LNCaP clone FGC (cell line): ENCODE measurements around the gene UFSP1.

Experiments used
- DNase-seq: peaks from one replicate; pipeline ENCODE4 v3.0.0-alpha.2; 2011; ENCODE audit warnings: low read depth
- H3K4me3 ChIP-seq: 2 replicates; pipeline ENCODE4 v1.5.1; 2011; ENCODE audit warnings: mild to moderate bottlenecking, low read depth, low read length, control low read depth
- TF ChIP-seq, protein P1 (sequence below): IDR thresholded peaks from 2 replicates; pipeline ENCODE4 v1.5.1; 2012; ENCODE audit warnings: mild to moderate bottlenecking; ENCODE audit not compliant: control insufficient read depth, insufficient read depth; ENCODE audit errors: extremely low read depth

The UFSP1 gene

DNA sequence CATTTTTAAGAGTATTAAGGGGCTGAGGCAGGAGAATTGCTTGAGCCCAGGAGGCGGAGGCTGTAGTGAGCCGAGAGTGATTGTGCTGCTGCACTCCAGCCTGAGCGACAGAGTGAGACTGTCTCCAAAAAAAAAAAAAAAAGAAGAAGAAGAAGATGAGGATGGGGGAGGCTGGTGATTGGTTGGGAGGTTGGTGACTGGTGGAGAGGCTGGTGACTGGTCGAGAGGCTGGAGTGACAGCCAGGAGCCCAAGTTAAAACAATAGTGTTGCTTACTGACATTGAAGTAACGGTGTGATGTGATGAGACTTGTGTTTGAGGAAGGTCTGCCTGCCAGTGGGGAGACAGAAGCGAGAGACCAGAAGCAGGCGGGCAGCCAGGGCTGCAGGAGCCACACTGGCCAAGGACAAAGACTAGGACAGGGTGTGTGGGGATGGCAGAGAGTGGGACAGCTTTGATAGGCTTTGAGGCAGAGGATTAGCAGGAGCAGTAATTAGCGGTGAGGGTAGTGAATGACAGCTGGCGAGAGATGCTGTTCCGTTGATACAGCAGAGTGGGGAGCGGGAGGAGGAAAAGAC lies 9.7 kb downstream of the UFSP1 start:
- TF ChIP-seq, protein P1, sequence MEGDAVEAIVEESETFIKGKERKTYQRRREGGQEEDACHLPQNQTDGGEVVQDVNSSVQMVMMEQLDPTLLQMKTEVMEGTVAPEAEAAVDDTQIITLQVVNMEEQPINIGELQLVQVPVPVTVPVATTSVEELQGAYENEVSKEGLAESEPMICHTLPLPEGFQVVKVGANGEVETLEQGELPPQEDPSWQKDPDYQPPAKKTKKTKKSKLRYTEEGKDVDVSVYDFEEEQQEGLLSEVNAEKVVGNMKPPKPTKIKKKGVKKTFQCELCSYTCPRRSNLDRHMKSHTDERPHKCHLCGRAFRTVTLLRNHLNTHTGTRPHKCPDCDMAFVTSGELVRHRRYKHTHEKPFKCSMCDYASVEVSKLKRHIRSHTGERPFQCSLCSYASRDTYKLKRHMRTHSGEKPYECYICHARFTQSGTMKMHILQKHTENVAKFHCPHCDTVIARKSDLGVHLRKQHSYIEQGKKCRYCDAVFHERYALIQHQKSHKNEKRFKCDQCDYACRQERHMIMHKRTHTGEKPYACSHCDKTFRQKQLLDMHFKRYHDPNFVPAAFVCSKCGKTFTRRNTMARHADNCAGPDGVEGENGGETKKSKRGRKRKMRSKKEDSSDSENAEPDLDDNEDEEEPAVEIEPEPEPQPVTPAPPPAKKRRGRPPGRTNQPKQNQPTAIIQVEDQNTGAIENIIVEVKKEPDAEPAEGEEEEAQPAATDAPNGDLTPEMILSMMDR = no peak
- no peak for DNase-seq
- no peak overlapping the region for H3K4me3 ChIP-seq

DNA sequence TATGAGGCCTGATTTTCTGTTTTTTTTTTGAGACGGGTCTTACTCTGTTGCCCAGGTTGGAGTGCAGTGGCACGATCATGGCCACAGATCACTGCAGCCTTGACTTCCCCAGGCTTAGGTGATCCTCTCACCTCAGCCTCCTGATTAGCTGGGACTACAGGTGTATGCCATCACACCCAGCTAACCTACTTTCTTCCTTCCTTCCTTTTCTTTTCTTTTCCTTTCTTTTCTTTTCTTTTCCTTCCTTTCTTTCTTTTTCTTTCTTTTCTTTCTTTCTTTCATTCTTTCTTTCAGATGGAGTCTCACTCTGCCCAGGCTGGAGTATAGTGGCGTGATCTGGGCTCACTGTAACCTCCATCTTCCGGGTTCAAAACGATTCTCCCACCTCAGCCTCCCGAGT lies 10.8 kb downstream of the UFSP1 start:
- TF ChIP-seq, protein P1 = no peak
- DNase-seq = no peak
- no peak overlapping the region for H3K4me3 ChIP-seq

DNA sequence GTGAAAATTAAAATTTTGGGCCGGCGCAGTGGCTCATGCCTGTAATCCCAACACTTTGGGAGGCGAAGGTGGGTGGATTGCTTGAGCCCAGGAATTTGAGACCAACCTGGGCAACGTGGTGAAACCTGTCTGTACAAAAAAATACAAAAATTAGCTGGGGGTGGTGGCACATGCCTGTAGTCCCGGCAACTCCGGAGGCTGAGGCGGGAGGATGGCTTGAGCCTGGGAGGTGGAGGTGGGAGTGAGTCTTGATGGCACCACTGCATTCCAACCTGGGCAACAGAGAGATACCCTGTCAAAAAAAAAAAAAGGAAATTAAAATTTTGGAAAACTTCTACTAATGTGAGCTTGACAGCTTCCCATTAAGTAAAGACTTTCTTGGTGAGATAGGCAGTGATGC lies 11.5 kb downstream of the UFSP1 start:
- no peak overlapping the region for H3K4me3 ChIP-seq
- TF ChIP-seq, protein P1 = no peak
- DNase-seq = no peak

DNA sequence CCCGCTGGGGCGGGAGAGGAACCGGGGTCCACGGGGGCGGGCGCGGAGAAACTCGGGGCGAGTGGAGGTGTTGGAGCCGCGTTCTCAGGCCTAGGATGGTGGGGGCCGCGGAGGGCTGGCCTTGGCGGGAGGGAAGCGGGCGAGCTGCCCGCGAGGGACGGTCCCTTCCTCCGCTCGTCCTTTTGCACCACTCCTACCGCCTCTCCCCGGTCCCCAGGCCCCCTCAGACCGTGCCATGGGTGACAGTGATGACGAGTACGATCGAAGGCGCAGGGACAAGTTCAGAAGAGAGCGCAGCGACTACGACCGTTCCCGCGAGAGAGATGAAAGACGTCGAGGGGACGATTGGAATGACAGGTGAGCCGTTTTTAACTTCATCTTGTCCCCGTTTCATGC lies 14.2 kb downstream of the UFSP1 start:
- peak overlapping the region; percentile 93 for H3K4me3 ChIP-seq
- no peak for DNase-seq
- TF ChIP-seq, protein P1 = no peak

DNA sequence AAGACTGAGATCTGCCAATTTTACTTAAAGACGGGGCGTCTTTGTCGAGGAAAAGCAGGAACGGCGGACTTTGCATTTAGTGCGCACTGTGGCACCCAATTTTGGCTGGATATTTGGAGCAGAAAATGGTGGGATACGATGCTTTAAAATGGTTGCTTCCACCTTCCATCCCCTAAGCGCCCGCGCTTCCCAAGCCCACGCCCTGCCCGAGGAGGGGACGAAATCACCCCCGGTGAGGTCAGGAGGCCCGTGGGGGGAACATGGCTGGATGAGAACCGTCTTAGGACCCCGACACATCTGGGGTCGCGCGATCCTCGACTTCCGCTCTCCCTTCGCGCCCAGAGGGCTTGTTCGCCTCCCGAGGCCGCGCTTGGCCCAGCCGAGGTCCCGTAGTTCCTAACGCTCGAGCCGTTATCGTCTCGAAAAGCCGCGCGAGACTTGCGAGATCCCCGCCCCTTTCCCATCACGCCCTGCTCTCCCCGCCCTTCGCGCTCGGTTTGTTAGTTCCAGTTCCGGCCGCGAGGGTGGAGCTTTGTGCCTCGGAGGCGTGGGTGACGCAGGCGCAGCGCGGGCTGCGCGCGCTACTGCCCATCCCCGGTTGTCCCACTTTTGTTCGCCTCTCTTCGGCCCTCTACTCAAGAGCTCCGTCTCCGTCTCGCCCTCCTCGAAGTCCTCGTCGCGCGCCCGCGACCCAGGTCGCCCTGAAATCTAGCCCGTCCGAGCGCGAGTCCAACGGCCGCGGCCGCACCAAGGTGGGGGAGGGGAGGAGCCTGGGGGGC lies 14.7 kb downstream of the UFSP1 start, which contains the start of gene SRRT:
TSS of gene SRRT (plus strand) at position 527 of the 779 bp plus-strand sequence. CDS start 488 bp downstream, outside the sequence.
- peak within 1 kb of the TSS; percentile 93 for H3K4me3 ChIP-seq
- peak; percentile 94 for DNase-seq
- TF ChIP-seq, protein P1 = no peak

DNA sequence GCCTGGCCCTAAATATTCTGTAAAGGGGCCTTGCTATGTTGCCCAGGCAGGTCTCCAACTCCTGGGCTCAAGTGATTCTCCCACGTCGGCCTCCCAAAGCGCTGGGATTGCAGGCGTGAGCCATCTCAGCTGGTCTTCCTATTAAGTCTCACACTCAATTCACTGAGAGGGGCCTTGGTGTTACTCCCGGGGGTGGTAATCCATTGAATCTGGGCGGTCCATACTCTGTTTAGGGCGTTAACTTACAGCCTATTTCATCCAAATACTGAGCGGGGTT lies 15.3 kb downstream of the UFSP1 start:
- DNase-seq = no peak
- TF ChIP-seq, protein P1 = no peak
- H3K4me3 ChIP-seq = peak overlapping the region; percentile 93
